H1 (cell line): ENCODE data around the gene TMUB1. TPM values are rescaled to one million over a fixed set of nuclear protein-coding genes. Genes with fewer than 3 reads are reported as not detected.

ENCODE experiments used
- ATF2 ChIP-seq: IDR thresholded peaks from 2 replicates; pipeline ENCODE4 v1.6.1; 2012; ENCODE audit warnings: low read length, inconsistent platforms
- BRCA1 ChIP-seq: IDR thresholded peaks from 2 replicates; pipeline ENCODE4 v1.6.1; 2012; ENCODE audit warnings: low read depth, low read length, improper control_type of control experiment
- CBX8 ChIP-seq: fragments of 300-800, 300-1000 bp; sonication (generic); IDR thresholded peaks from 2 replicates; pipeline ENCODE4 v1.7.1; 2016; ENCODE audit warnings: low read depth, low read length, borderline replicate concordance
- CHD7 ChIP-seq: fragments of 300-600 bp; sonication (generic); IDR thresholded peaks from 2 replicates; pipeline ENCODE4 v1.7.1; 2012; ENCODE audit warnings: low read length, moderate library complexity, mild to moderate bottlenecking, inconsistent platforms; ENCODE audit not compliant: insufficient replicate concordance
- GABPA ChIP-seq: IDR thresholded peaks from 2 replicates; pipeline ENCODE4 v1.6.1; 2011; ENCODE audit warnings: mild to moderate bottlenecking, low read length, moderate library complexity, borderline replicate concordance; ENCODE audit not compliant: insufficient read depth
- GTF2F1 ChIP-seq: IDR thresholded peaks from 2 replicates; pipeline ENCODE4 v1.6.1; 2012; ENCODE audit warnings: low read depth, low read length, improper control_type of control experiment, borderline replicate concordance
- NRF1 ChIP-seq: IDR thresholded peaks from 2 replicates; pipeline ENCODE4 v1.6.1; 2011; ENCODE audit warnings: mild to moderate bottlenecking, low read depth, low read length, improper control_type of control experiment
- SUZ12 ChIP-seq: fragments of 200-600 bp; sonication (generic); IDR thresholded peaks from 2 replicates; pipeline ENCODE4 v1.6.1; 2012; ENCODE audit warnings: mild to moderate bottlenecking, inconsistent platforms, low read length, moderate library complexity, mixed read lengths
- YY1 ChIP-seq: IDR thresholded peaks from 2 replicates; pipeline ENCODE4 v1.6.1; 2011; ENCODE audit warnings: low read depth, mild to moderate bottlenecking, low read length
- polyA plus RNA-seq, 7 experiments: library from polyadenylated mRNA; depleted of rRNA in 3 of 7; stranded (reverse) in 5 of 7; unstranded in 2 of 7; fragments of >200 nt in 5 of 7; fragments of 200-250 nt in 2 of 7; gene quantifications; 1 replicate in 5 of 7; 2 replicates in 1 of 7; 4 replicates in 1 of 7; pipeline versions ENCODE4 v1.2.1 to v1.2.3, GENCODE V29; 2011 to 2013; ENCODE audit warnings: missing spikeins in 2 of 7, mixed read lengths in 2 of 7
- total RNA-seq: library from RNA; stranded (reverse); fragmentation: NEBNext Ultra II Directional; extraction: Animal tissue kit (Norgen Biotek cat#: 25700); gene quantifications from 2 replicates; pipeline ENCODE4 v1.2.1, GENCODE V29; 2021

Gene TMUB1
- total and polyA plus RNA-seq, 2 of the 8 experiments (the other 6 are each of a cell fraction or from before 2014, with no cell fraction given) = 41.4 to 56.2 TPM

- TF ChIP-seq CHD7 (no peak), GABPA (0 out of 2 replicates have a peak, but pooled peaks have one; percentile 28), ATF2 (no peak), BRCA1 (no peak), SUZ12 (0 out of 2 replicates have a peak, but pooled peaks have one; percentile 16), NRF1 (no peak), CBX8 (no peak), GTF2F1 (no peak), YY1 (no peak)
Measured at GRCh38 chr7:151115836-151116418, 32.6 kb upstream of the TMUB1 start (continued).
